Omental fat pad (tissue), 4 donors: ENCODE measurements around the gene ANK2. TPM values are rescaled to one million over a fixed set of nuclear protein-coding genes. Genes with fewer than 3 reads are reported as not detected.

Experiments
- ATAC-seq: fragments of 150-250 bp; one replicate; pipeline ENCODE4 v1.9.1; 2016; ENCODE audit warnings: mild to moderate bottlenecking, moderate library complexity; ENCODE audit not compliant: low FRiP score
- DNase-seq: peaks from one replicate; pipeline ENCODE4 v3.0.0-alpha.2; 2019; ENCODE audit warnings: low spot score
- CTCF ChIP-seq, 3 donors: fragments of 450-650 bp; IDR thresholded peaks; one replicate each; pipeline ENCODE4 v1.5.1; 2016 to 2017; ENCODE audit warnings: antibody characterized with exemption in 3 of 3, mild to moderate bottlenecking in 3 of 3, moderate library complexity in 2 of 3
- total RNA-seq, 4 donors: library from RNA; depleted of rRNA; stranded (reverse); fragments of >200 nt; gene quantifications; one replicate each; pipeline ENCODE4 v1.1.0, GENCODE V29; 2016

Gene ANK2
- total RNA-seq, 4 donors from 2014 or later: 51.4 to 200 (median 84.9) TPM

- no peak for TF ChIP-seq CTCF (IDR thresholded peaks at IDR 0.05)
- no peak for DNase-seq
- ATAC-seq: no peak
Observed at GRCh38 chr4:113371111-113371510, 321.7 kb downstream of the ANK2 start.

GRCh38 chr4:113375964-113376666, 326.7 kb downstream of the ANK2 start:
- no peak for TF ChIP-seq CTCF (IDR thresholded peaks at IDR 0.05)
- DNase-seq (no peak), ATAC-seq (no peak)

GRCh38 chr4:113378836-113379235, 329.4 kb downstream of the ANK2 start:
- TF ChIP-seq CTCF (IDR thresholded peaks at IDR 0.05): no peak
- no peak for ATAC-seq
- DNase-seq: no peak

- DNase-seq (no peak), ATAC-seq (no peak)
- TF ChIP-seq CTCF (IDR thresholded peaks at IDR 0.05): no peak
Observed at GRCh38 chr4:113382704-113383103, 333.3 kb downstream of the ANK2 start.

- no peak for DNase-seq
- no peak for TF ChIP-seq CTCF (IDR thresholded peaks at IDR 0.05)
- ATAC-seq: peak; percentile 56
Observed at GRCh38 chr4:113383111-113383785, 333.8 kb downstream of the ANK2 start.

GRCh38 chr4:113384600-113384999, 335.1 kb downstream of the ANK2 start:
- no peak for TF ChIP-seq CTCF (IDR thresholded peaks at IDR 0.05)
- peak; percentile 83 for ATAC-seq
- no peak for DNase-seq
